Measurements from ENCODE around the gene SKIC8.

The SKIC8 gene

GRCh38 chr15:78239811-78240210 is 59.6 kb downstream of the SKIC8 start:
- no peaks in the 10 kb centered on the region for H3K9me3 ChIP-seq (replicated peaks; ENCODE audit: insufficient read depth, low read length)
- no peaks in the 10 kb centered on the region for H3K79me2 ChIP-seq (ENCODE audit: low read length)
- no peaks in the 10 kb centered on the region for H3K36me3 ChIP-seq (replicated peaks; ENCODE audit: insufficient read depth, low read length)
- H3F3A ChIP-seq (ENCODE audit: insufficient read depth, low read length) = no peaks in the 10 kb centered on the region
- H3K4me1 ChIP-seq (ENCODE audit: low read length) = peaks cover under 1% of the 10 kb centered on the region; the same call in 1 of the 2 replicates
- H3K27ac ChIP-seq (ENCODE audit: low read length) = no peak overlapping the region
- no peak for DNase-seq
- no peaks in the 10 kb centered on the region for H4K20me1 ChIP-seq (ENCODE audit: insufficient read depth, low read length)
- no peak overlapping the region for H3K4me3 ChIP-seq (ENCODE audit: low read length)
- H3K9ac ChIP-seq (ENCODE audit: low read length) = no peak overlapping the region
- H3K9me2 ChIP-seq (replicated peaks; ENCODE audit: insufficient read depth, low read length) = no peaks in the 10 kb centered on the region
- no peak overlapping the region for H3K4me2 ChIP-seq (ENCODE audit: low read depth, low read length)
- TF ChIP-seq EZH2phosphoT487 (IDR thresholded peaks at IDR 0.05; ENCODE audit: low read length) (no peak), EZH2 (optimal IDR thresholded peaks at IDR 0.05; ENCODE audit: low read depth, low read length) (no peak), CTCF (IDR thresholded peaks at IDR 0.05; ENCODE audit: low read length) (no peak)
- no peak overlapping the region for H2AFZ ChIP-seq (ENCODE audit: low read length)
- peaks cover 41% of the 10 kb centered on the region for H3K27me3 ChIP-seq (replicated peaks; ENCODE audit: insufficient read depth, low read length)

GRCh38 chr15:78237146-78237545 is 62.3 kb downstream of the SKIC8 start:
- H3F3A ChIP-seq (ENCODE audit: insufficient read depth, low read length) = no peaks in the 10 kb centered on the region
- no peaks in the 10 kb centered on the region for H3K9me3 ChIP-seq (replicated peaks; ENCODE audit: insufficient read depth, low read length)
- H3K9ac ChIP-seq (ENCODE audit: low read length) = no peak overlapping the region
- DNase-seq = no peak
- H3K27ac ChIP-seq (ENCODE audit: low read length) = no peak overlapping the region
- H4K20me1 ChIP-seq (ENCODE audit: insufficient read depth, low read length) = no peaks in the 10 kb centered on the region
- H3K4me1 ChIP-seq (ENCODE audit: low read length) = peaks cover 3% of the 10 kb centered on the region; the same call in 1 of the 2 replicates
- no peaks in the 10 kb centered on the region for H3K9me2 ChIP-seq (replicated peaks; ENCODE audit: insufficient read depth, low read length)
- no peaks in the 10 kb centered on the region for H3K79me2 ChIP-seq (ENCODE audit: low read length)
- H2AFZ ChIP-seq (ENCODE audit: low read length) = no peak overlapping the region
- H3K4me3 ChIP-seq (ENCODE audit: low read length) = no peak overlapping the region
- H3K27me3 ChIP-seq (replicated peaks; ENCODE audit: insufficient read depth, low read length) = peaks cover 63% of the 10 kb centered on the region
- no peak for TF ChIP-seq EZH2 (optimal IDR thresholded peaks at IDR 0.05; ENCODE audit: low read depth, low read length)
- no peak for TF ChIP-seq CTCF (IDR thresholded peaks at IDR 0.05; ENCODE audit: low read length)
- no peak for TF ChIP-seq EZH2phosphoT487 (IDR thresholded peaks at IDR 0.05; ENCODE audit: low read length)
- no peaks in the 10 kb centered on the region for H3K36me3 ChIP-seq (replicated peaks; ENCODE audit: insufficient read depth, low read length)
- no peak overlapping the region for H3K4me2 ChIP-seq (ENCODE audit: low read depth, low read length)

- H3K27me3 ChIP-seq (replicated peaks; ENCODE audit: insufficient read depth, low read length) = peaks cover 69% of the 10 kb centered on the region
- no peaks in the 10 kb centered on the region for H4K20me1 ChIP-seq (ENCODE audit: insufficient read depth, low read length)
- no peak for TF ChIP-seq EZH2 (optimal IDR thresholded peaks at IDR 0.05; ENCODE audit: low read depth, low read length)
- no peak for TF ChIP-seq EZH2phosphoT487 (IDR thresholded peaks at IDR 0.05; ENCODE audit: low read length)
- no peak for TF ChIP-seq CTCF (IDR thresholded peaks at IDR 0.05; ENCODE audit: low read length)
- H3K27ac ChIP-seq (ENCODE audit: low read length) = no peak overlapping the region
- H3K9me3 ChIP-seq (replicated peaks; ENCODE audit: insufficient read depth, low read length) = no peaks in the 10 kb centered on the region
- H3K4me1 ChIP-seq (ENCODE audit: low read length) = peaks cover 3% of the 10 kb centered on the region; the same call in 1 of the 2 replicates
- H3K4me2 ChIP-seq (ENCODE audit: low read depth, low read length) = no peak overlapping the region
- no peak overlapping the region for H2AFZ ChIP-seq (ENCODE audit: low read length)
- no peaks in the 10 kb centered on the region for H3K36me3 ChIP-seq (replicated peaks; ENCODE audit: insufficient read depth, low read length)
- no peak overlapping the region for H3K9ac ChIP-seq (ENCODE audit: low read length)
- H3K4me3 ChIP-seq (ENCODE audit: low read length) = no peak overlapping the region
- DNase-seq = no peak
- H3K79me2 ChIP-seq (ENCODE audit: low read length) = no peaks in the 10 kb centered on the region
- H3K9me2 ChIP-seq (replicated peaks; ENCODE audit: insufficient read depth, low read length) = no peaks in the 10 kb centered on the region
- H3F3A ChIP-seq (ENCODE audit: insufficient read depth, low read length) = no peaks in the 10 kb centered on the region
Measured at GRCh38 chr15:78236491-78236890, 62.9 kb downstream of the SKIC8 start.

Data from MM.1S (cell line).